Measurements from ENCODE around the gene PAX4. TPM values are rescaled to one million over a fixed set of nuclear protein-coding genes. Genes with fewer than 3 reads are reported as not detected.

Gene PAX4
- total and polyA plus RNA-seq, 2 donors (not counting 1 experiment from before 2014, with no cell fraction given), result not detected

GRCh38 chr7:127592550-127592949 is 25.4 kb downstream of the PAX4 start:
- Histone ChIP-seq H3K9me3 (ENCODE audit: control insufficient read depth, insufficient read depth, low read depth, low read length) (no peaks in the 10 kb centered on the region), H3K27me3 (ENCODE audit: control insufficient read depth, insufficient read depth, low read length) (no peaks in the 10 kb centered on the region), H3K79me2 (ENCODE audit: control insufficient read depth, insufficient read depth, low read length) (peaks cover 6% of the 10 kb centered on the region), H3K36me3 (ENCODE audit: control insufficient read depth, insufficient read depth, low read length) (peaks cover 6% of the 10 kb centered on the region), H4K20me1 (ENCODE audit: control insufficient read depth, extremely low read depth, insufficient read depth, low read length) (no peaks in the 10 kb centered on the region), H3K9ac (ENCODE audit: insufficient read depth, low read length) (no peak overlapping the region), H3K4me3 (replicated peaks in 1 of 4; ENCODE audit: control extremely low read depth in 1 of 4, insufficient read depth in 1 of 4, low read depth in 3 of 4, low read length in 4 of 4) (no peak overlapping the region), H2AFZ (ENCODE audit: low read length) (no peak overlapping the region), H3K27ac (ENCODE audit: insufficient read depth, low read length) (no peak overlapping the region), H3K4me1 (ENCODE audit: control insufficient read depth, extremely low read depth, insufficient read depth, low read length) (no peaks in the 10 kb centered on the region), H3K4me2 (ENCODE audit: extremely low read depth, insufficient read depth, low read length) (no peak overlapping the region)
- no peak for DNase-seq (ENCODE audit: low read depth in 2 of 2)
- TF ChIP-seq EZH2 (IDR thresholded peaks at IDR 0.05; ENCODE audit: low read length, missing control alignments) (no peak), CTCF (conservative IDR thresholded peaks at IDR 0.05 in 1 of 2, IDR thresholded peaks at IDR 0.05 in 1 of 2; ENCODE audit: low read depth in 1 of 2, low read length in 2 of 2) (no peak)

GRCh38 chr7:127591591-127591990 is 26.4 kb downstream of the PAX4 start:
- DNase-seq (ENCODE audit: low read depth in 2 of 2), result no peak
- no peaks in the 10 kb centered on the region for H4K20me1 ChIP-seq (ENCODE audit: control insufficient read depth, extremely low read depth, insufficient read depth, low read length)
- no peaks in the 10 kb centered on the region for H3K27me3 ChIP-seq (ENCODE audit: control insufficient read depth, insufficient read depth, low read length)
- H3K9me3 ChIP-seq (ENCODE audit: control insufficient read depth, insufficient read depth, low read depth, low read length), result no peaks in the 10 kb centered on the region
- no peaks in the 10 kb centered on the region for H3K4me1 ChIP-seq (ENCODE audit: control insufficient read depth, extremely low read depth, insufficient read depth, low read length)
- H3K4me3 ChIP-seq (replicated peaks in 1 of 4; ENCODE audit: control extremely low read depth in 1 of 4, insufficient read depth in 1 of 4, low read depth in 3 of 4, low read length in 4 of 4), result no peak overlapping the region
- peaks cover 6% of the 10 kb centered on the region for H3K36me3 ChIP-seq (ENCODE audit: control insufficient read depth, insufficient read depth, low read length)
- H3K27ac ChIP-seq (ENCODE audit: insufficient read depth, low read length), result no peak overlapping the region
- no peak for TF ChIP-seq EZH2 (IDR thresholded peaks at IDR 0.05; ENCODE audit: low read length, missing control alignments)
- no peak for TF ChIP-seq CTCF (conservative IDR thresholded peaks at IDR 0.05 in 1 of 2, IDR thresholded peaks at IDR 0.05 in 1 of 2; ENCODE audit: low read depth in 1 of 2, low read length in 2 of 2)
- H2AFZ ChIP-seq (ENCODE audit: low read length), result no peak overlapping the region
- no peak overlapping the region for H3K9ac ChIP-seq (ENCODE audit: insufficient read depth, low read length)
- peaks cover 6% of the 10 kb centered on the region for H3K79me2 ChIP-seq (ENCODE audit: control insufficient read depth, insufficient read depth, low read length)
- no peak overlapping the region for H3K4me2 ChIP-seq (ENCODE audit: extremely low read depth, insufficient read depth, low read length)

- Histone ChIP-seq H3K27ac (ENCODE audit: insufficient read depth, low read length) (no peak overlapping the region), H3K27me3 (ENCODE audit: control insufficient read depth, insufficient read depth, low read length) (no peaks in the 10 kb centered on the region), H3K79me2 (ENCODE audit: control insufficient read depth, insufficient read depth, low read length) (peaks cover 6% of the 10 kb centered on the region), H2AFZ (ENCODE audit: low read length) (no peak overlapping the region), H4K20me1 (ENCODE audit: control insufficient read depth, extremely low read depth, insufficient read depth, low read length) (no peaks in the 10 kb centered on the region), H3K36me3 (ENCODE audit: control insufficient read depth, insufficient read depth, low read length) (peaks cover 6% of the 10 kb centered on the region), H3K9ac (ENCODE audit: insufficient read depth, low read length) (no peak overlapping the region), H3K4me2 (ENCODE audit: extremely low read depth, insufficient read depth, low read length) (no peak overlapping the region), H3K4me3 (replicated peaks in 1 of 4; ENCODE audit: control extremely low read depth in 1 of 4, insufficient read depth in 1 of 4, low read depth in 3 of 4, low read length in 4 of 4) (no peak overlapping the region), H3K9me3 (ENCODE audit: control insufficient read depth, insufficient read depth, low read depth, low read length) (no peaks in the 10 kb centered on the region), H3K4me1 (ENCODE audit: control insufficient read depth, extremely low read depth, insufficient read depth, low read length) (no peaks in the 10 kb centered on the region)
- TF ChIP-seq CTCF (conservative IDR thresholded peaks at IDR 0.05 in 1 of 2, IDR thresholded peaks at IDR 0.05 in 1 of 2; ENCODE audit: low read depth in 1 of 2, low read length in 2 of 2) (no peak), EZH2 (IDR thresholded peaks at IDR 0.05; ENCODE audit: low read length, missing control alignments) (no peak)
- DNase-seq (ENCODE audit: low read depth in 2 of 2), result no peak
These were observed 26.8 kb downstream of the PAX4 start for GRCh38 chr7:127591189-127591588.

All from fibroblast of lung (primary cell).